Left ventricle myocardium superior (tissue), 1 donor: ENCODE data around the gene SIL1. TPM values are rescaled to one million over a fixed set of nuclear protein-coding genes. Genes with fewer than 3 reads are reported as not detected.
A peak's percentile ranks its signal among the peaks of the same experiment; 100 is the strongest.

ENCODE experiments used
- ATAC-seq: fragments of 200-7000 bp; cut with Tn5 transposase; one replicate; pipeline ENCODE4 v1.9.1; 2020; ENCODE audit warnings: mild to moderate bottlenecking, moderate library complexity
- DNase-seq: peaks from one replicate; pipeline ENCODE4 v3.0.0-alpha.2; 2020
- intact Hi-C: fragments of 100-400 bp; cut with micrococcal nuclease; formaldehyde crosslinking; loops from one replicate; pipeline ENCODE4 v1.11.0; 2022
- total RNA-seq: library from RNA; stranded (reverse); fragmentation: NEBNext Ultra II Directional; extraction: Animal tissue kit (Norgen Biotek cat#: 25700); gene quantifications from one replicate; pipeline ENCODE4 v1.2.1, GENCODE V29; 2021
- donor health status: DM: no; HTN: yes; CAD: no; lungs with severe emphysema.

The SIL1 gene
- total RNA-seq, 1 donor from 2014 or later: 46.0 TPM

GRCh38 chr5:138945421-138946240 is 252.5 kb downstream of the SIL1 start:
- ATAC-seq: no peak
- DNase-seq: no peak
- intact Hi-C loops: no loop called here

GRCh38 chr5:138944527-138945322 is 253.4 kb downstream of the SIL1 start:
- intact Hi-C loops: no loop called here
- DNase-seq: no peak
- no peak for ATAC-seq

- DNase-seq: no peak
- intact Hi-C loops: no loop called here
- ATAC-seq: no peak
Observed at GRCh38 chr5:138943599-138944173, 254.5 kb downstream of the SIL1 start.

GRCh38 chr5:138942861-138943260 is 255.3 kb downstream of the SIL1 start:
- ATAC-seq: no peak
- DNase-seq: no peak
- intact Hi-C loops: no loop called here

GRCh38 chr5:138942066-138942465 is 256.1 kb downstream of the SIL1 start:
- peak; percentile 8 for ATAC-seq
- intact Hi-C loops: no loop called here

GRCh38 chr5:138938526-138938925 is 259.6 kb downstream of the SIL1 start:
- DNase-seq (no peak), ATAC-seq (no peak)
- intact Hi-C loops: no loop called here

More at GRCh38 chr5:138942066-138942465, 256.1 kb downstream of the SIL1 start:
- no peak for DNase-seq

- peak; percentile 13 for ATAC-seq
- intact Hi-C loops: no loop called here
- DNase-seq: no peak
Observed at GRCh38 chr5:138937392-138938387, 260.5 kb downstream of the SIL1 start.

- intact Hi-C loops: no loop called here
- DNase-seq (no peak), ATAC-seq (peak; percentile 28)
Observed at GRCh38 chr5:138936968-138937345, 261.2 kb downstream of the SIL1 start.

GRCh38 chr5:138936225-138936967 is 261.8 kb downstream of the SIL1 start:
- intact Hi-C loops: no loop called here
- ATAC-seq: peak; percentile 54
- no peak for DNase-seq

- DNase-seq (no peak), ATAC-seq (no peak)
- intact Hi-C loops: no loop called here
Observed at GRCh38 chr5:138935466-138935865, 262.7 kb downstream of the SIL1 start.

GRCh38 chr5:138934971-138935370 is 263.2 kb downstream of the SIL1 start:
- intact Hi-C loops: no loop called here
- no peak for DNase-seq
- no peak for ATAC-seq

GRCh38 chr5:138933522-138934290 is 264.5 kb downstream of the SIL1 start:
- ATAC-seq (no peak), DNase-seq (no peak)
- intact Hi-C loops: no loop called here

GRCh38 chr5:138932171-138932810 is 265.9 kb downstream of the SIL1 start:
- ATAC-seq: no peak
- DNase-seq: no peak
- intact Hi-C loops: no loop called here

GRCh38 chr5:138930371-138931097 is 267.6 kb downstream of the SIL1 start:
- DNase-seq (no peak), ATAC-seq (no peak)
- intact Hi-C loops: no loop called here

- ATAC-seq (no peak), DNase-seq (no peak)
- intact Hi-C loops: no loop called here
Observed at GRCh38 chr5:138929571-138929955, 268.6 kb downstream of the SIL1 start.

GRCh38 chr5:138927979-138928378 is 270.2 kb downstream of the SIL1 start:
- peak; percentile 92 for DNase-seq
- peak; percentile 94 for ATAC-seq
- intact Hi-C loops: no loop called here
